ENCODE data around the gene GCN1.
"Not testable (repeated sequence)": the region's sequence is repeated elsewhere in the genome, so short reads cannot be mapped to it uniquely, and the experiment has no call there.

Gene GCN1

DNA sequence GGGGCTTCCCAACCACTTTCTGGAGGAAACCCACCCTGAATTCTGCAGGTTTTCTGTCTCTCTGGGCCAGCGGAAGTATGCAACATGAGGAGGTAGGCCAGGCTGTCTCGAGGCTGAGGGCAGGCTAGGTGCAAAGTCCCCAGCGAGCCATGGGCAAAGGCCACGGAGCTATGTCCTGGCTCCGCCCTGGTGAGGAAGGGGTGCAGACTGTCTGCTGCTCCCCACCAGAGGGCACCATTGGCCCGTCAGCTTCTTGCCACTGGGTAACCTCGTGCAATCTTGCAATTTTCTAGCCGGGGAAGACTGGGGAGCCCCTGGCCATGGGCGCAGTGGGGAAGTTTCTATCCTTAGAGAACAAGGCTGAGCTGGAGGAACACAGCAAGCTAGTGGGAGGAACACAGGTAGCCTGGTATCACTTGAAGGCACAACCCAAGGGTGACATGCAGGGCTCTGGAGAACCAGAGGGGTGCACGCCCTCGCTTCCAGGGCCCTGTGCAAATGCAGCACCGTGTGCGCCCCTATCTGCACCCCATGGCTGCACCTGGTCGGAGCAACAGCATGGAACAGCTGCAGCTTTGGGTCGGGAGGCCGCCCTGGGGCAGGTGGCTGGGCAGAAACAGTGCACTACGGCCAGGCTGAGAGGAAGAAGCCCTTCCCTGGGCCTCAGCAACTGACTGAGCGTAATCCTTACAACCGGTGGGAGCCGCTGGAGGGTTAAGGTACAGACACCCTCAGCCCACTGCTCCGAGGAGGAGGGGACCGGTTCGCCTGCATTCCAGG lies 34.0 kb upstream of the GCN1 start:
- peak; percentile 83 for DNase-seq

DNA sequence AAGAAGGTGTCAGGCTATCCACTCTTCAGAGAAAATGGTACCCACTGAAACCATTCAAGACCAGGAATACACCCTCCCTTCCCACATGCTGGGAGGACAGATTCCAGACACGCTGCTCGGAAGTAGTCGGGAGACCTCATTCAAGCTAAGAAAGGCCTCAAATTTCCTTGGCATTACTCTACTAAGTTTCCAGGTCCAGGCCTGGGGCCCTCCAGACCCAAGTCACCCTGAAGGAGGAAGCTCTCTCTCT lies 33.5 kb upstream of the GCN1 start:
- no peak for DNase-seq

DNA sequence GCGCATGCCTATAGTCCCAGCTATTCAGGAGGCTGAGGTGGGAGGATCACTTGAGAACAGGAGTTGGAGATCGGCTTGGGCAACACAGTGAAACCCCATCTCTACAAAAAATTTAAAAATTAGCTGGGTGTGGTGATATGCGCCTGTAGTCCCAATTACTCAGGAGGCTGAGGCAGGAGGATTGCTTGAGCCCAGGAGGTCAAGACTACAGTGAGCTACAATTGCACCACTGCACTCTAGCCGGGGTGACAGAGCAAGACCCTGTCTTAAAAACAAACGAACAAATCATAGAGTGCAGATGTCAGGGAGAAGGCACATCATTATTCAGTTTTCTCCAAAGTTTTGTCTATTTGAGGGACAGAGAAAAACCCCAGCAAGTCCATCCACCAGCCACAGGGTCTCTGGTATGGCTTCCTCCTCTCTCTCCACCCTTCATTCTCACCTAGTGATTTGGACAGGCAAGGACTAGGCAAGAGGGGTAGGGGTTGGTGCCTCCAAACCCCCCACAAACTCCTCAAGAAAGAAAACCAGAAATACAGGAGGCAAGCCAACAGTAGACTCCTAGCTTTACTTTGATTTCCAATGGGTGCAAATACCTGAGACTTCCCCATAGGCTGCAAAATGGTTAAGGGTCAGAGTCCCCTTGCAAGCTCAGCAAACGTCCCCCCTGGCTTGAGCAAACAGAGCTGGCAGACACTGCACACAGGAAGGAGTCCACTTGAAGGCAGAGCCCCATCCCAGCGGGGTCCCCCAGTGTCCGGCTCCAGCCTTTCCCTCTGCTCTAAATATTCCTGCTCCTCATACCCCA lies 32.9 kb upstream of the GCN1 start:
- no peak for DNase-seq

DNA sequence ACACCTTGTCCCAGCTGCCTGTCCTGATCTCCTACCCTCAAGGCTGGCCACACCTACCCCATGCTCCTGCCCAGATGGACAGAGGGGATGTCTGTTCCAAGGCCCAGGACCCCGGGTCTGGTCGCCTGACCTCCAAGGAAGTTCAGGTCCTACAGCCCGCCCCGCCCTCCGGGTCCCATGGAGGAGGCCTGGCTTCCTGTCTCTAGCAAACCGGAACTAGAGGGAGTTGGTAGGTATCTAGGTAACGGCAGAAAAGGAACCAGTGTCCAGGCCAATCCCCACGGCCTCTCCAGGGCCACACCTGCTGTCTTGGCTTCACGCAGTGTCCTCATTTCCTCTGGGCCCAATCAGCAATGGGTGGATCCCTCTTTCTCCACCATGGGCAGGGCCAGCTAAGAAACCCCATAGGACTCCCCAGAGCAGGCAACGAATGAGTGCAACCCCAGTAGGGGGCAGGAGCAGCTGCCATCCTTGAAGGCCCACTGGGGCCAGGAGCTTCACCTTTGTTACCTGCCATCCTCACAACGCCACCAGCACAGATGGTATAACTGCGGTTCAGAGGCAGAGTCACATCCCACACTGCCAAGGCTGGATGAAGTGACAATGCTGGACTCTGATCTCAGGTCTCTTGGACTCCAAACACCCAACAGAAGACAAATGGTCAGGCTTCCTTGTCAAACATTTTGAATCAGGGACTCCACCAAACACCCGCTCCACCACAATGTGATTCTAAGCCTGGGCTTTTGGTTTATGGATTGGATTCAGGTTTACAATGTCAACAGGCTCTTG lies 31.5 kb upstream of the GCN1 start:
- no peak for DNase-seq

DNA sequence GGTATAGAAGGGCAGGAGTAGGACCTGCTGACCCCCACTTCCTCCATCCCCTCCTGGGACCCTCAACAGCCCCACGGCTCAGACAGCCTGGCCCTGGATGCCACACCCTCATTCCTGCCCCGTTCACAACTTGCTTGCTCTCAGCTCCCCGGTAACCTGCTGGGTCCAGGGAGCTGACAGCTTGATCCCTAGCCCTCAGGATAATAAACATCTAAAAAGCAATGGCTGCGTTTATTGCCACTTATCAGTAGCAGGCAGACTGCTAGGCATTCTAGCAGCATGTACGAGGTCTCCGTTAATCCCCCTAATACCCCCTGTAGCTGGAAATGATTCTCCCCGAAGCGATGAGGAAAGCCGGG lies 30.7 kb upstream of the GCN1 start:
- no peak for DNase-seq

DNA sequence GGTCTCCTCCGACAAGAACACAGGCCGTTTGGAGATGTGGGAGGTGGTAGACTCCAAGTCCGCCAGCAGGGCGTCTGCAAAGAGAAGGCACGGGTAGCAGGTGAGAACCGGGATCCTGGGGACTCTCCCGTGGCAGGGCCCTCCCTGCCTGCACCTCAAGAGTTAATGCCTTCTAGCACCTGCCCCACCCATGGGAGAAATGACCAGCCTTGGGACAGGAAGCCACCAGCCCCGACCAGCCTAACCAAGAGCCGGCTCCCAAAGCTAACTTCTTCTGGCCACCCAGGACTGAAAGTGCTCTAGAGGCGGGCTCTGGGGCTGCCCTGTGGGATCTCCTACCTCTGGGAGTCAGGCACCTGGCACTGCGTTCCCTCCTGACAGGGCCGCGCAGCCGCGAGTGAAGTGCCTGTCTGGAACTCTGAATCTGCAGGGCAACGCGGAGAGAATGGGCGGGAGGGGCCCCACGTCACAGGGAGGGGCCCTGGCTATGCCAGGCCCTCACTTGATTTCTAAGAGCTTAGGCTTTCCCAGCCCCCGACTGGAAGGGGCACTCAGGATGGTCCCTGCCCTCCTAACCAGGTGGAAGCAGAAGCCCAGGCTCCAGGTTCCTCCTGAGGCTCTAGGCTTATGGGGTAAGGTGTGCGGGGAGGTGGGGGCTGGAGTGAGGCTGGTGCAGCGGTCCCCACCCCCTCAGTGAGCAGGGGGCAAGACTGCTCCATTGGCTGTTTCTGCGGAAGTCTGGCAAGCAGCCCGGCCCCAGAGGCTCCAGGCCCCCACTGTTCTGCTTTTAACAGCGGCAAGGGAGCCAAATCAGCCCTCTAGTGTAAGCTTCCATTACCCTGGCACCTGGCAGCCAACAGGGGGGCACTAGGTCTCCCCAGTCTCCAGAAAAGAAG lies 30.0 kb upstream of the GCN1 start:
- no peak for DNase-seq

DNA sequence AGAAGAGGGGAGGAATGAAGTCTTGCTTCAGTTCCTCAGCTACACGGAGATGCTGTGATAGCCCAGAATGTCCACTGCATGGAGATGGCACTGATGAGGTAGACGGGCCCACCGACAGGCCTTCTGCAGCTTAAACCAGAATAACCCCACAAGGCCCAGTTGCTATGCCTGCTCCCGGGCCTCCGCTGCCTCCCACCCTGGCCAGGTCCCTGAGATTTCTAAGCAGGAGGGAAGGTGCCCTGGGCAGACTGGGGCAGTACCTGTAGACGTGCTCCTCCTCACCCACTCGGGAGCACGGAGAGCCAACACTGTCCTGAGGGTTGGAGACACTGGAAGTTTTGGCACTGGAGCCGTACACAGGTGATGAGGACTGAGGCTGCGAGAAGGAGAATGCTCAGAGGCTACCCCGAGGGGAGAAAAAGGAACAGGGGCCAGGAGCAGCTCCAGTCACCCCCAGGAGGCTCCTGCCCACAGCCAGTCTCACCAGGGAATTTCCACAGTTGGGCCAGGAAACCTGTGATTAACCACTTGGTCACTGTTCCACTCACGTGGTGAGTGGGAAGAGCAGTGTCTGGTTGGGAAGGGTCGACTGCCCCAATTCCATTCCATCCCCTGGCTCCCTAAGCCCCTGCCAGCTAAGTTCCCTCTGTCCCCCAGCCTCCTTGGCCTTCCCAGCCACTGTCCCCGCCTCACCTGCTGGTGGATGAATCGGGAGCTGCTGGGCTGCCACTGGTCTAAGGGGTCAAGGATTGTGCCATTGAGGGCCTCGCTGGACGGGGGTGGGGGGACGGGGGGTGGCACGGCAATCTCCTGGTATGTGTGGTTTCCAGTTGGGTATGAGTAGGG lies 29.2 kb upstream of the GCN1 start:
- no peak for DNase-seq

DNA sequence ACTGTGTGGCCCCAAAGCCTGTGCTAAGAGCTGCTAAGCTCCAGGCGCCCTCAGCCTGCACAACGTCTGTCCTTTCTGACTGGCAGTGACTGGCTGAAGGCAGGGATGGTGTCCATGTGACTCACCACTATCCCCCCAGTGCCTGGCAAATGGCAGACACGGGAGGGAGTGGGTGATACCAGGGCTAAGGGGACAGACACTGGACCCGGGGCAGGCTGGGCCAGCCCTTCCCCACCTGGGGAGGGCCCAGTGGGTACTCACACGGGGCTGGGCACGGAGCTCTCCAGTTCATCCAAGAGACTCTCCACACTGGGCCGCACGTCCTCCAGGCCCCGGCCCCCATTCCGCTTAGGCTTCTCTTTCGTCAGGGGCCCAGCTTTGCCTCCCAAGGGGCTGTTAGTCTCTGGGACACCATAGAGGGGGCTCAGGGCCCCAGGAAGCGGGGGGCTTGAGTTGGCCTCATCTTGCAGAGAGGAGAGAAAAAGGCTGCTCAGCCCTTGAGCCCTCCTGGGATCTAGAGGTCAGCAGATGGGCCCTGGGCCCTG lies 27.8 kb upstream of the GCN1 start:
- no peak for DNase-seq

DNA sequence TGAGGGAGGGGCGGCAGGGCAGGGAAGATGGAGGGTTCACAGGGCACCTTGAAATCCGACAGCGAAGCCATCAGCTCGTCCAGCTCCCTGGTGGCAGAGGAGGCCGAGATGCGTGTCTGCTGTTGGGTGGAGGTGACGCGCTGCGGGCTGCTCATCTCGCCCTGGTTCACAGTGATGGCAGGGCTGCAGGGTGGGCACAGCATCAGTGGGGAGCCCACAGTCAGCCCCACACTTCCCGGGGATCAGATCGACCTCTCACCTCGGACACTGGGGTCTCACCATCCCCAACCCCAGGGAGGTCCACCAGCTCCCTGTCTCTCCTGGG lies 27.0 kb upstream of the GCN1 start:
- DNase-seq: no peak

DNA sequence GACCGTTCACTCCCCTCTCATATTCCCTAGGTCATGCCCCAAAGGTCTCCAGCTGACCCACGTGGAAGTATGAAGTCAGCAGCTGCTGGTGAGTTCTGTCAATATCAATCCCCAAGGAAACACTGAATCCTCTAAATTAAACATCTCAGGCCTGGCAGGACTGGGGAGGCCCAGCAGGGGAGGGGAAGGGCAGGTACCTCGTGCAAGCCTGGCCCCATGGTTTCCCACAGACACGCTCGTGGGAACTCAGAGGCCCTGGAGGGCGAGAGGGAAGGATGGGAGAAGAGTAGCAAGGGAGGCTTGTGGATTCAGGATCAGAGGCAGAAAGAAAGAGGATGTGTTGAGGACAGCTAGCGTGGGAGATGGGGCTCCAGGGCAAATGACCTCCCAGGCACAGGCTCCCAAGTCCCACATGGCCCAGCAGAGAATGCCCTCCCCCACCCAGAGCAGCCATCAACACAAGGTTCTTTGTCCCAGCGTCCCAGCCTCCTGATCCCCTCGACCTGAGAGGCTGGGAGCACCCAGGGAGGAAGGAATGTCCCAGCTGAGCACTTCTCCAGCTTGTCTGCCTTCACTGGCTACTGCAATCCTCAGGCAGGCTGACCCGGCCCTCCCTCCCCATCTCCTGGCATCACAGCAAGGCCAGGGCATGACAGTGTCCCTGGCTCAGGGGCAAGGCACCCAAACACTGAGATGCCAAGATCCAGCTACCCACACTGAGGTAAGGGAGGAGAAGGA lies 26.5 kb upstream of the GCN1 start:
- no peak for DNase-seq

DNA sequence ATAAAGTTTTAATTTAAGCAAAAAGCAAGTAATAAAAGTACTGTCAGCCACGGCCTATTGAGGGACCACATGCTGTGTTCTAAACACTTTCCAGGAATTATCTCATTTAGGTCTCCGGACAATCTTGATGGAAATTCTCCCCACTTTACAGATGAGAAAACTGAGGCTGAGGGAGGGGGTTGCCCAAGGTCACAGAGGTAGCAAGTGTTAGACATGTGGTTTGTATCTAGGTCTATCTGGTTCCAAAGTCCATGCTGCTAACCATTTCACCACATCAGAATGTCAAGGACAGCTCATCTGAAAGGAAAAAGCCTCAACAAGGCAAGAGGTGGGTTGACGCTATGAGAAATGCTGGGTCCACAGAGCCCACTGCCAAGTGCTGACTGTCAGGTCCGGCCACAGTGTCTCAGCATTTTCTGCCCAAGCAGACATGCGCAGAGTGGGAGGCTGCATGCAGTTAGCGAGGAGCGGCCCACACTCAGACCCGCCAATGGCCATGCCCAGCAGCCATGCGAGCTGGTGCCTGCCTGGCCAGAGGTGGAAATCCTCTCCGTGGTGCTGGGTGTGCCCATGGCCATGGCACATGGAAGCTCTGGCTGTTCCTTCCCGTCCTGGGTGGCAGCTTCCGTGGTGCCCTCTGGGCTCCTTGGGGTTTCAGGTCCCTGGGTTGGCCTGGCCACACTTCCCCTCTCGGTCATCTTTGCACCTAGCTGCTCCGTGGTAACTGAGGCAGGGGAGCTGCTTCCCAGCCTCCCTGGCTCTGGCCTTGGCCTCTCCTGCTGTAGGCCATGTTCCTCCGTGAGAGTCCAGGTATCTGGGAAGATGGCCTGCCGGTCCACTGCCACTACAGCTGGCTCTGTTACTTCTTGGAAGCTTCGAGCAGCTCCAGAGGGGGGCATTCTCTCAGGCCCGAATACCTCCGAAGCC lies 24.4 kb upstream of the GCN1 start:
- no peak for DNase-seq

DNA sequence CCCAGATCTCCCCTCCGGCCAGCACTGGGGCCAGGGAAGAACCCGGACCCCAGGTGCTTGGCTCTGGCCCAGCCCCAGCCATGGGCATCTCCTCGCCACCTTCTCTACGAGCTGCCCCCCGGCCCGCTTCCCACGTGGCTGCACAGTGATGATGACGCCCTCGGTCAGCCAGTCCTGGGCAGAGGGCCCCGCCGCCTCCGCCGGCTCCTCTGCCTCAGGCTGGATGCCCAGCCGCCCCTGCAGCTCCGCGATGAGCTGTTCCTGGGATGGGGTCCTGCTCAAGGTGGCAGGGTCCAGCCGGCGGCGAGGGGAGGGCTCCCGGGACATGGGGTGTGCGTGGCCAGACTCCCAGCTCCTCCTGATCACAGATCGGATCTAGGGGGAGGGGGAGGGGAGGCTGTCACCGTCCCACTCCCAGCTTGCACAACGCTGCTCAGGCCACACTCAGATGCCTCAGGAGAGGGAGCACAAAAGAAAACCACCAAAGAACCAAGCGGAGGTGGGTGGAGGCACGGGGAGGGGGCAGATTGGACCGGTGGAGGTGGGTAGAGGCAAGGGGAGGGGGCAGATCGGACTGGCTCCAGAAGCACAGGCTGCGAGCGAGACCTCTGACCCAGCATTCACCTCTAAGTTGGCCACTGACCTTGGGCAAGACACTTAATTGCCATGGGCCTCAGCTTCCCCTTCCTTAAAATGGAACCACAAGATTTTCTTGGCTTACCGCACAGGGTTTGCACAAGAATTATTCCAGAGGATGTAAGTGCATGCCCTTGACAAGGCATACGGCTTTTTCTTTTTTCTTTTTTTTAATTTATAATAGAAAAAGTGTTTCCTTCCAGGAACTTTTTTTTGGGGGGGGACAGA lies 22.5 kb upstream of the GCN1 start:
- no peak for DNase-seq

DNA sequence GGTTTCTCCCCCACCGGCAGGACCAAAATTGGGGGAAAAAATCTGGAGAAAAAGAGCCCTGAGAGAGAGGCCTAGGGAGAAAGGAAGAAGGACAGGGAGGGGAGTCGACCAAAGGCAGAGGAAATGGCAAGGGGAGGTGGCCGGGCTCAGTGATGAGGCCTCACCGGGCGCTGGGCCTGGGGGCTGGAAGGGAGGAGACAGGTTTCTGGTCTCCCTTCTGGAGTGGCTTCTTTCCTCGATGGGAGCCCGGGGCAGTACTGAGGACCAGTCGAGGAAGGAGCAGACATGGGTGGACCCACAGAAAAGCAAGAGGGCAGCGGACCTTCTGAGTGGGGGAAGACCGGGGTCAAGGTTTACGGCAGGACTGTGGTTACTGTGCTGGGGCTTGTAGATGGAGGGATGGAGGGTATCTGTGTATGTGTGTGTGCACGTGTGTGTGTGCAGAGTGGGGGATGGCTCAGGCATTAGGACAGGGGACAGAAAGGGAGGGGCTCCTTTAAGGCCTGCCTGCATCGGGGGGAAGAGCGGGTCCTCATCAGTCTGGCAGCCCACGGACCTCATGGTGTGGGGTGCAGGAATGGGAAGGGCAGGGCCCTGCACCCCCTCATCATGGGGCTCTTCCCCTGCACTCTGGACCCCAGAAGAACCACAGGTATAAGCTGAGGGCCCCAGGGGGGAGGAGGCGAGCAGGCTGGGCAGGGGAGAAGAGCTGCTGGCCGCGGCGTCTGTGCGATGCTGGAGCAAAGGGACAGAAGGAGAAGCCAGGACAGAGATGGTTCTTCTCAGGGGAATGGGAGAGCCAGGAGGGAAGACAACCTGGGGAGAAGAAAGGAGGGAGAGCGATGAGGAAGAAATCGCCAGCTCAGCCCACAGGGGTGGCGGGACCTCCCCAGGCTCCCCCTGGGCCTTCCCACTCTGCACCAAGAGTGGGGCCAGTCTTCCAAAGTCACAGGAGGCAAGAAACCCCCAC lies 21.5 kb upstream of the GCN1 start:
- DNase-seq: no peak

DNA sequence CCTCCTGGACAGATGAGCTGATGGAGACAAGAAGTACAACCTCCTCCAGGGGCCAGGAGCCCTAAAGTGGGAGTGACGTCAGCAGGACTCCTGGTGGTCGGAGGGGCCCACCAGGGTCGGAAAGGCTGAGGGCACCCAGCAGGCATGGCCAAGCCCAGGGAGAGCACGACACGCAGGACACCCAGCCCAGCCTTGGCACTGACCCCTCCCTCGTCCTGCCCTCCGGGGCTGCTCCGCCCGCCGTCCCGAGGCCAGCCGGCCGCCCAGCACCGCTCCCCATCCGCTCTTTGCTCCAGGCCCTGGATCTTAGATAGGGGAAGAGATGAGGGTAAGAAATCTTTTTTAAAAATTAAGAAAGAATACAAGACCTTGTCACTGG lies 20.8 kb upstream of the GCN1 start:
- DNase-seq: no peak

DNA sequence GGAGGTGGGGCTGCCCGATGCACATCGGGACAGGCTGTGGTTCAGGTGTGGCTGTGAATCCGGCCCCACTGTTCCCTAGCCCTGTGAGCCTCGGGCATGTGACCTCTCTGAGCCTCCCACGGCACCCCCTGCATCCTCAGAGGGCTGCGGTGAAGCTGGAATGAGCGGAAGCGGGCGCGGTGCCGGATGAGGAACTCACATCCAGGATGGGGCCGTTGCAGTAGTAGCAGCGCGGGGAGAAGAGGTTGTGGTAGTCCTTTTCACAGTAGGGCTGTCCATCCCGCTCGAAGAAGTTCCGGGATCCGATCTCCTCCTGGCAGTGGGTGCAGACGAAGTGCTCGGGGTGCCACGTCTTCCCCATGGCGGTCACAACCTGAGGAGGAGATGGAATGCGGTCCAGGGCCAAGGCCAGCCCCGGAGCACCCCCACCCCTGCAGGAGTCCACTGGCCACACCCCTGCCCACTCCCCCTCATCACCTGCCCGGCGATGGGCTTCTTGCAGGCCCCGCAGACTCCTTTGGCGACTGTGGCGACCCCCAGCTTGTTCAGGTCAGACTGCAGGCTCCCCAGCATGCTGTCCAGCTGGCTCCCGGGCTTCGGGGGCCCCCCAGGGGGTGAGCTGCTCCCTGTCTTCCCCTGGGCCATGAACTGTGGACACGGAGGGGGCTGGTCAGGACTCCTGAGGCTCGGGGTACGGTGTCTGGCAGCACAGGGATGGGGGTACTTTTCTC lies 20.3 kb upstream of the GCN1 start:
- no peak for DNase-seq

DNA sequence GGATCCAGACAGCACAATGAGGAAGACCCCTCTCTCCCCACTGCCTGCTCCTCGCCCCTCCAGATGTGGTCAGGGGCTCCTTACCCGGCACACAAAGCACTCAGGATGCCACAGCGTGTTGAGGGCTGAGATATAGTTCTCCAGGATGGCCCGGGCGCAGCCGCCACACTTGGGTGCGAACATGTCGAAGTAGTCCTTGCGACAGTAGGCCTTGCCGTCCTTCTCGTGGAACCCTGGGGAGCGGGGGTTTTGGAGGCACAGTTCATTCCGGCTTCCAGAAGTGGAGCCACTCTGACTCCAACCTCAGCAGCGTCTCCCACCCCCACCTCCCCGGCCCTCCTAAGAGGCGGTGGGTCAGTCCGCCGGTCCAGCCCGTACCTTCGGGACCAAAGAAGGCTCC lies 19.2 kb upstream of the GCN1 start:
- DNase-seq: no peak

DNA sequence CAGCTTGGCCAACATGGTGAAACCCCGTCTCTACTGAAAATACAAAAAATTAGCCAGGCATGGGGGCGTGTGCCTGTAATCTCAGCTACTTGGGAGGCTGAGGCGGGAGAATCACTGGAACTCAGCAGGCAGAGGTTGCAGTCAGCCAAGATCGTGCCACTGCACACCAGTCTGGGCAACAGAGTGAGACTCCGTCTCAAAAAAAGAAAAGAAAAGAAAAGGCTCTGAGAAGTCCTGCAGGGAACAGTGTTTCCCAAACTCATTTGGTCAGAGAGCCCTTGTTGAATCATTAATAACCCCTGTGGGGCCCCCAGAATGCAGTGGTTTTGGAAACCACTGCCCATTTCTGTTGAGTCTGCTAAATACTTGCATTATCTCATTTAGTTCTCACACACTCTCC lies 18.7 kb upstream of the GCN1 start:
- not testable (repeated sequence) for DNase-seq

Data from EL (cell line).